GM21515 (cell line): ENCODE measurements around the gene HOOK1.

Experiments
- ATAC-seq: cut with Tn5 transposase; IDR thresholded peaks from one replicate; pipeline ENCODE4 v1.9.1; 2021; ENCODE audit not compliant: unreplicated experiment

Gene HOOK1

GRCh38 chr1:59814901-59815825, at the start of gene HOOK1:
HOOK1 (plus strand) TSS chr1:59814949; CDS start chr1:59815118, 169 bp downstream.
- ATAC-seq = peak; percentile 24

GRCh38 chr1:59765011-59765730, 49.6 kb upstream of the HOOK1 start:
- no peak for ATAC-seq

- no peak for ATAC-seq
Measured at GRCh38 chr1:59766227-59766855, 48.4 kb upstream of the HOOK1 start.

GRCh38 chr1:59767119-59767518, 47.6 kb upstream of the HOOK1 start:
- ATAC-seq = no peak

- no peak for ATAC-seq
Measured at GRCh38 chr1:59768792-59769735, 45.7 kb upstream of the HOOK1 start.

GRCh38 chr1:59769736-59770095, 45.0 kb upstream of the HOOK1 start:
- ATAC-seq = no peak

- no peak for ATAC-seq
Measured at GRCh38 chr1:59771361-59771760, 43.4 kb upstream of the HOOK1 start.

- no peak for ATAC-seq
Measured at GRCh38 chr1:59775480-59775879, 39.3 kb upstream of the HOOK1 start.

GRCh38 chr1:59776960-59777852, 37.5 kb upstream of the HOOK1 start:
- no peak for ATAC-seq

GRCh38 chr1:59779949-59780348, 34.8 kb upstream of the HOOK1 start:
- no peak for ATAC-seq

GRCh38 chr1:59788825-59789224, 25.9 kb upstream of the HOOK1 start:
- no peak for ATAC-seq

- ATAC-seq = no peak
Measured at GRCh38 chr1:59798600-59798999, 16.1 kb upstream of the HOOK1 start.

GRCh38 chr1:59803458-59804038, 11.2 kb upstream of the HOOK1 start:
- no peak for ATAC-seq

- ATAC-seq = no peak
Measured at GRCh38 chr1:59804301-59804700, 10.4 kb upstream of the HOOK1 start.

- no peak for ATAC-seq
Measured at GRCh38 chr1:59805554-59805953, 9.2 kb upstream of the HOOK1 start.

GRCh38 chr1:59814180-59814900, 409 bp upstream of the HOOK1 start:
- peak; percentile 96 for ATAC-seq

GRCh38 chr1:59815892-59816291, 1.1 kb downstream of the HOOK1 start:
- ATAC-seq = no peak

GRCh38 chr1:59816318-59816878, 1.6 kb downstream of the HOOK1 start:
- ATAC-seq = no peak
